ENCODE measurements around the gene RPN2.

DNA sequence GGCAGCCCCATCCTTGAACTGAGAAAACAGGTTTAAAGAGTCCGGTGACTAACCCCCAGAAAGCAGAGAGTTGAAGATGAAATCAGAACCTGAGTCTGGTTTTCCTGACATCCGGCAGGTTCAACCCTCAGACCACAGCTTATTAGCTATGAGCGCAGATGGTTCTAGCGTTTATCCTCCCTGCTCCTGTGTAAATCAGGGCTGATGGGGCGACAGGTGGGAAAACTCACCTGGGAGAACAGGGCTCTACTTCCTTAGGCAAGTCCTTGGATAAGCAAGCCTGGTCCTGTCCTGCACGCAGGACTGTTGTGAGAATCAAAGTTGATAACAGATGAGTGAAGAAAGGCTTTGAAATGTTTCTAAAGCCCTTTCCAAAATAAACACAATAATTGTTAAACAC lies 51.1 kb downstream of the RPN2 start:
- TF ChIP-seq POLR2A (IDR thresholded peaks at IDR 0.05; ENCODE audit: low read length) (no peak), GATA1 (IDR thresholded peaks at IDR 0.05; ENCODE audit: low read depth, low read length) (no peak)

Data from erythroblast (primary cell).